HepG2 (cell line): ENCODE measurements around the gene ZC3H7B.

ENCODE experiments used
- EZH2 ChIP-seq: conservative IDR thresholded peaks from 2 replicates; pipeline ENCODE4 v1.6.1; 2012; ENCODE audit warnings: mild to moderate bottlenecking, low read depth, low read length, moderate library complexity
- MXI1 ChIP-seq: IDR thresholded peaks from 3 replicates; pipeline ENCODE4 v1.6.1; 2012; ENCODE audit warnings: low read depth, low read length, inconsistent platforms, borderline replicate concordance
- POLR2A ChIP-seq, 2 experiments: IDR thresholded peaks; 2 replicates each; pipeline ENCODE4 v1.6.1; 2011; ENCODE audit warnings: low read depth in 2 of 2, low read length in 2 of 2, mild to moderate bottlenecking in 1 of 2, moderate library complexity in 1 of 2; ENCODE audit not compliant: insufficient read depth in 1 of 2
- RAD21 ChIP-seq: fragments of 450-650 bp; formaldehyde crosslinking; IDR thresholded peaks from 2 replicates; pipeline ENCODE4 v1.5.0; 2020; ENCODE audit warnings: mild to moderate bottlenecking

GRCh38 chr22:41398921-41399320, 97.6 kb downstream of the ZC3H7B start:
- no peak for TF ChIP-seq MXI1
- no peak for TF ChIP-seq RAD21 (CRISPR knock-in tag)
- TF ChIP-seq EZH2, result no peak
- TF ChIP-seq POLR2A (IDR thresholded peaks at IDR 0.05; ENCODE audit: insufficient read depth in 1 of 2, low read depth in 2 of 2, low read length in 2 of 2), result no peak
